GM21423 (cell line): ENCODE results near the gene ZNF480.
"Not testable (repeated sequence)": the region's sequence is repeated elsewhere in the genome, so short reads cannot be mapped to it uniquely, and the experiment has no call there.

Experiments
- ATAC-seq: cut with Tn5 transposase; IDR thresholded peaks from one replicate; pipeline ENCODE4 v1.9.1; 2021; ENCODE audit warnings: mild to moderate bottlenecking, moderate library complexity; ENCODE audit not compliant: unreplicated experiment

Gene ZNF480

GRCh38 chr19:52296773-52297600, at the start of gene ZNF480:
Gene ZNF480 (plus strand): TSS chr19:52297169. CDS start chr19:52300413, 3,244 bp downstream.
- ATAC-seq = peak; percentile 66

GRCh38 chr19:52248241-52248640, 48.7 kb upstream of the ZNF480 start:
- no peak for ATAC-seq

DNA sequence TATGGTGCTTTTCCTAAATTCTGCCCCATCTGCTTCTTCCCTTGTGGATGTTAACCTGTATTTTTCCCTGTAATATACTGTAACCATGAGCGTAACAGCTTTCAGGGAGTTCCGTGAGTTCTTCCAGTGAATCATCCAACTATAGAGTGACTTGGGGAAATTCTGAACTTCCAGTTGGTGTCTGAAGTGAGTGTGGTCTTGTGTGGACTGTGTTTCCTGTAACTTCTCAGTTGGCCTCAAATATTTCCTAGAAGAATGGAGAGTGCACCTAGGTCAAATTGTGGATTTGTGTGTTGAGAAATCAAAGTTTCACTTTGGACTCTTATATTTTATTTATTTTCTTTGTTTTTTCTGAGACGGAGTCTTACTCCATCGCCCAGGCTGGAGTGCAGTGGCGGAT, 38.5 kb upstream of the ZNF480 start:
- ATAC-seq = no peak

DNA sequence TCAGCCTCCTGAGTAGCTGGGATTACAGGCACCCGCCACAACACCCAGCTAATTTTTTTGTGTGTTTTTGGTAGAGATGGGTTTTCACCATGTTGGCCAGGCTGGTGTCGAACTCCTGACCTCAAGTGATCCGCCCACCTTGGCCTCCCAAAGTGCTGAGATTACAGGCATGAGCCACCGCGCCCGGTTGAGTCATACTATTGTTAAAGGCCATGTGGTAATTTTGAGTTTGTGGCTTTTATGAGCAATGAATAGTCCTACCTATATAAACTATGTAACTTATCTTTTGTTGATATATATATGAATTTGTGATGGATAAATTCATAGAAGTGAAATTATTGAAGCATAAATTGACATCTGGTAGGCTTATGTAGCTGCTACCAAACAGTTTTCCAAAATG, 31.4 kb upstream of the ZNF480 start:
- not testable (repeated sequence) for ATAC-seq

GRCh38 chr19:52269338-52270261, 27.4 kb upstream of the ZNF480 start, which contains the start of gene ZNF766:
Gene ZNF766 (plus strand): TSS chr19:52269587. CDS start chr19:52269614, 27 bp downstream.
- ATAC-seq = peak; percentile 92

- peak; percentile 11 for ATAC-seq
These were observed 26.6 kb upstream of the ZNF480 start for GRCh38 chr19:52270266-52270885.

GRCh38 chr19:52273301-52273700, 23.7 kb upstream of the ZNF480 start:
- no peak for ATAC-seq

GRCh38 chr19:52274191-52274590, 22.8 kb upstream of the ZNF480 start:
- ATAC-seq = no peak

DNA sequence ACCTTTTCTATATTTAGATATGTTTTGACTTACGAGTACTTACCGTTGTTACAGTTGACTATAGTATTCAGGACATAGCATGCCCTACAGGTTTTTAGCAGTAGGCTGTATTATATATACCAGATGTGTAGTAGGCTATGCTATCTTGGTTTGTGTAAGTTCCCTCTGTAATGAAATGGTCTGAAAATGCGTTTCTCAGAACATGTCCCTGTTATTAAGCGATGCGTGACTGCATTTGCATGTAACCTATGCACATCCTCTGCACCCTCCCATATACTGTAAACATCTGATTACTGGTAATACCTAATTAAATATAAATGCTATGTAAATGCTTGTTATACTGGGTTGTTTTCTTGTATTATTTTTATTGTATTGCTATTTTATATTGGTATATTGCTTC, 21.0 kb upstream of the ZNF480 start:
- ATAC-seq = no peak

DNA sequence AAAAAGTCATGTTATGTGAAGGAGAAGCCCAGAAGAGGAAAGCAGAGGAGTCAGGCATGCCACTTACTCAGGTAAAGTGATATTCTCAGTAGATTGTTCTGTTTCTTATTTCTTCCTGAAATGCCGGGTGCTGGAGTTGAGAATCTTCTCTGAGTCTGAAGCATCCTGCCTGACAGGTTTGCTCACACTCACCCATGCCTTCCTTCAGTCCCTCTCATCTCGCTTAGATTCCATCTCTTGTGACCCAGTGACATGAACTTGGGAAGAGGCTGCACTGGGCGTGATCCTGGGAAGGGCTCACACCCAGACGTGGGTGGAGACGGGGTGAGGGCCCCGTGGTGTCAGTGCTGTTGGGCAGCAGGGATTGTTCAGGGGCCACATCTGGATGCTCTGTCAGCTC, 19.5 kb upstream of the ZNF480 start:
- ATAC-seq = no peak

DNA sequence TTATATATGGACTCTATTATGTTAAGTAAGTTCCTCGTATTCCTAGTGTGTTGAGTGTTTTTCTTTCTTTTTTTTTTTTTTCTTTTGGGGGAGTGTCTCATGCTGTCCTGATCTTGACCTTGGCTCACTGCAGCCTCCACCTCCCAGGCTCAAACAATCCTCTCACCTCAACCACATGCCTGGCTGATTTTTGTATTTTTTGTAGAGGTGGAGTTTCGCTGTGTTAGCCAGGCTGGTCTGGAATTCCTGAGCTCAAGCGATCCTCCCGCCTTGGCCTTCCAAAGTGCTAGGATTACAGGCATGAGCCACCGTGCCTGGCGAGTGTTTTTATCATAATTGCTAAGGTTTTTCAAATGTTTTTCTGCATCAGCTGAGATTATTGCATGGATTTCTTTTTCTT, 10.7 kb upstream of the ZNF480 start:
- no peak for ATAC-seq

GRCh38 chr19:52291781-52292180, 5.2 kb upstream of the ZNF480 start:
- ATAC-seq = no peak

- ATAC-seq = not testable (repeated sequence)
These were observed 4.0 kb upstream of the ZNF480 start for GRCh38 chr19:52292946-52293345.

- peak; percentile 8 for ATAC-seq
These were observed 583 bp upstream of the ZNF480 start for GRCh38 chr19:52296400-52296772.

DNA sequence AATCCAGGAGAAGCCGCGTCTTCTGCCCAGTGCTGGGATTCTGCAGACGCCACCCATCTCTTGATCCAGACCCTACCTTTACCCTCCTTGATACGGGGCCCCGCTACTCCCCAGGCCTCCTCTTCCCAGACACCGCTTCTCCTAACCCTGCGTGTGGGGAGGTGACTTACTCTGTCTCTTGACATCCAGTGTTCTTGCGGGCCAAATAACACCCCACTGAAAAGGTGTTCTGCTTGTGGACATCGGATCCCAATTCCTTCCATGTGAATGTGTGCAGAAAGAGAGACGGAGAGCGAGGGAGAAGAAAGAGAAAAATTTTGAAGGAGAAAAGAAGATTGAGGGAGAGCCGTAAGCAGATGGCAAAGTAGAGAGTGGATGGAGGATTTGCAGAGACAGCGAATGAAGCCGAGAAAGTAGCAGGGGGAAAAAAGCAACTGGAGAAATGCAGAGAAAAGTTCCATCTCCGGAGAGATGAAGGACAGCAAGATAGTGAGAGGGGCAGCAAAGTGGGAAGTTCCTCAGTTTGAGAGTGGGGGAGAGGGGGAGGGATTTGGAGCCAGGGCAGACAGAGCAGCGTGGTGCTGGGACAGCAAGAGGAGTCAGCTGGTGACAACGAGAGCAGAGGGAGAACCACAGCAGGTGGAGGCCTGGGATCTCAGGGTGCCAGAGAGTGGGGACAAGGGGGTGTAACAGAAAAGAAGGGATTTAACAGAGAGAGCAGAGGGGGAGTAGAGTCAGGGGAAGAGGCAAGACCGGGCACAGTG, 814 bp downstream of the ZNF480 start:
- ATAC-seq = peak; percentile 15

GRCh38 chr19:52307275-52307674, 10.3 kb downstream of the ZNF480 start:
- ATAC-seq = no peak

DNA sequence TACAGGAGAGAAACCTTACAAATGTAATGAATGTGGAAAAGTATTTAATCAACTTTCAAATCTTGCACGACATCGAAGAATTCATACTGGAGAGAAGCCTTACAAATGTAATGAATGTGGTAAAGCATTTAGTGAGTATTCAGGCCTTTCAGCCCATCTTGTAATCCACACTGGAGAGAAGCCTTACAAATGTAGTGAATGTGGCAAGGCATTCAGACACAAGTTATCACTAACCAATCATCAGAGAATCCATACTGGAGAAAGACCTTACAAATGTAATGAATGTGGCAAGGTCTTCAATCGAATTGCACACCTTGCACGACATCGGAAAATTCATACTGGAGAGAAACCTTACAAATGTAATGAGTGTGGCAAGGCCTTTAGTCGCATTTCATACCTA, 25.5 kb downstream of the ZNF480 start:
- ATAC-seq = no peak

GRCh38 chr19:52331757-52332156, 34.8 kb downstream of the ZNF480 start:
- no peak for ATAC-seq

GRCh38 chr19:52335768-52336116, 38.8 kb downstream of the ZNF480 start:
- peak; percentile 24 for ATAC-seq

GRCh38 chr19:52336117-52336790, 39.3 kb downstream of the ZNF480 start, which contains the start of gene ZNF610:
Gene ZNF610 (plus strand): TSS chr19:52336243. CDS start chr19:52349173, 12,930 bp downstream.
- ATAC-seq = peak; percentile 81
